Gastroesophageal sphincter (tissue), 3 donors: ENCODE results near the gene PRUNE1.

ENCODE experiments used
- EP300 ChIP-seq: sonication (generic); formaldehyde crosslinking; IDR thresholded peaks from one replicate; pipeline ENCODE4 v1.6.1; 2017; ENCODE audit warnings: antibody characterized with exemption, mild to moderate bottlenecking
- POLR2A ChIP-seq, 2 donors: fragments of 450-650 bp; IDR thresholded peaks; one replicate each; pipeline ENCODE4 v1.6.1; 2017; ENCODE audit warnings: antibody characterized with exemption in 2 of 2, mild to moderate bottlenecking in 2 of 2, moderate library complexity in 1 of 2
- POLR2AphosphoS5 ChIP-seq: sonication (generic); formaldehyde crosslinking; IDR thresholded peaks from one replicate; pipeline ENCODE4 v1.6.1; 2017; ENCODE audit warnings: antibody characterized with exemption
- TF ChIP-seq, protein P1 (sequence below), 4 experiments: fragments of 200-600 bp in 2 of 4; fragments of 450-650 bp in 2 of 4; sonication (generic) in 1 of 4; IDR thresholded peaks; one replicate each; pipeline ENCODE4 v1.5.1; 2017 to 2019; ENCODE audit warnings: antibody characterized with exemption in 4 of 4, mild to moderate bottlenecking in 2 of 4, moderate library complexity in 2 of 4

DNA sequence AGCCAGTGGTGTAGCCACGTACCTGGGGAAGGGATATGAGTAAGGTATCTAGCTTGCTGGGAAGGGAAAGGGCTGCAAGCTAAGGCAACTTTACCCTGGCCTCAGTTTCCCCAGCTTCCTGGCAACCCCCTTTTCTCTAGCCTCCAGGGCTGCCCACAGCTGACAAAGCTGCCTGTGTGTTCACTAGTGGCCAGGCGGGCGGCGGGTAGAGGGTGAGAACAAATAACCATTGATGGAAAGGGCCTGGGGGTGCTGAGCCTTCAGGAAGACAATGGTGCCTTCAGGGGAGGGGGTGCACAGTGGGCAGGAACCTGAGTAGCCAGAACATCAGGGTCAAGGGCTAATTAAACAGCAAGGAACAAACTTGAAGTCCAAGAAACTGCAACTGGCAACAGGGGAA is 39.8 kb upstream of the PRUNE1 start:
- TF ChIP-seq, protein P1, sequence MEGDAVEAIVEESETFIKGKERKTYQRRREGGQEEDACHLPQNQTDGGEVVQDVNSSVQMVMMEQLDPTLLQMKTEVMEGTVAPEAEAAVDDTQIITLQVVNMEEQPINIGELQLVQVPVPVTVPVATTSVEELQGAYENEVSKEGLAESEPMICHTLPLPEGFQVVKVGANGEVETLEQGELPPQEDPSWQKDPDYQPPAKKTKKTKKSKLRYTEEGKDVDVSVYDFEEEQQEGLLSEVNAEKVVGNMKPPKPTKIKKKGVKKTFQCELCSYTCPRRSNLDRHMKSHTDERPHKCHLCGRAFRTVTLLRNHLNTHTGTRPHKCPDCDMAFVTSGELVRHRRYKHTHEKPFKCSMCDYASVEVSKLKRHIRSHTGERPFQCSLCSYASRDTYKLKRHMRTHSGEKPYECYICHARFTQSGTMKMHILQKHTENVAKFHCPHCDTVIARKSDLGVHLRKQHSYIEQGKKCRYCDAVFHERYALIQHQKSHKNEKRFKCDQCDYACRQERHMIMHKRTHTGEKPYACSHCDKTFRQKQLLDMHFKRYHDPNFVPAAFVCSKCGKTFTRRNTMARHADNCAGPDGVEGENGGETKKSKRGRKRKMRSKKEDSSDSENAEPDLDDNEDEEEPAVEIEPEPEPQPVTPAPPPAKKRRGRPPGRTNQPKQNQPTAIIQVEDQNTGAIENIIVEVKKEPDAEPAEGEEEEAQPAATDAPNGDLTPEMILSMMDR (IDR thresholded peaks at IDR 0.05): no peak
- TF ChIP-seq POLR2AphosphoS5 (no peak), EP300 (no peak), POLR2A (IDR thresholded peaks at IDR 0.05) (no peak)
